Measurements from ENCODE around the gene BSG. TPM values are rescaled to one million over a fixed set of nuclear protein-coding genes. Genes with fewer than 3 reads are reported as not detected.

BSG gene
- total RNA-seq, 1 donor from 2014 or later = 519 TPM

Other genes with a start within 250 kb of the BSG start
- 16.0 and 28.1 TPM in 2 replicates for gene MIER2, start 227.8 kb upstream of the BSG start, total RNA-seq
- gene C2CD4C, start 163.4 kb upstream of the BSG start, total RNA-seq = 0.11 and 0.16 TPM in 2 replicates
- gene SHC2, start 111.6 kb upstream of the BSG start, total RNA-seq = 4.4 and 7.9 TPM in 2 replicates
- 0.29 and 0.52 TPM in 2 replicates for gene MADCAM1, start 76.1 kb upstream of the BSG start, total RNA-seq
- gene TPGS1, start 65.1 kb upstream of the BSG start, total RNA-seq = 64.5 and 75.2 TPM in 2 replicates
- gene CDC34, start 40.8 kb upstream of the BSG start, total RNA-seq = 103 and 139 TPM in 2 replicates
- not detected in 2 replicates for gene GZMM, start 28.5 kb upstream of the BSG start, total RNA-seq
- 2.9 and 3.5 TPM in 2 replicates for gene HCN2, start 17.3 kb downstream of the BSG start, total RNA-seq
- gene POLRMT, start 60.9 kb downstream of the BSG start, total RNA-seq = 47.7 and 54.3 TPM in 2 replicates
- 0.16 and 0.21 TPM in 2 replicates for gene FGF22, start 67.3 kb downstream of the BSG start, total RNA-seq
- 86.4 and 94.6 TPM in 2 replicates for gene RNF126, start 90.6 kb downstream of the BSG start, total RNA-seq
- 157 and 175 TPM in 2 replicates for gene FSTL3, start 103.8 kb downstream of the BSG start, total RNA-seq
- not detected in 2 replicates for gene PRSS57, start 122.9 kb downstream of the BSG start, total RNA-seq
- 4.8 and 7.8 TPM in 2 replicates for gene PALM, start 136.3 kb downstream of the BSG start, total RNA-seq
- gene MISP, start 178.5 kb downstream of the BSG start, total RNA-seq = 2.3 and 2.9 TPM in 2 replicates
- 89.0 and 105 TPM in 2 replicates for gene PTBP1, start 224.9 kb downstream of the BSG start, total RNA-seq
- 0.16 and 0.26 TPM in 2 replicates for gene PLPPR3, start 249.4 kb downstream of the BSG start, total RNA-seq